OCI-LY3 (cell line): ENCODE data around the gene BTBD9.
A peak's percentile ranks its signal among the peaks of the same experiment; 100 is the strongest.

Source experiments
- H2AFZ ChIP-seq: fragments of 200-600, 300-600 bp; shearing (Covaris generic); 2 replicates; pipeline ENCODE4 v1.6.0; 2014; ENCODE audit warnings: antibody characterized with exemption, low read depth, low read length
- H3K27ac ChIP-seq: fragments of 200-600, 300-600 bp; sonication (generic); 2 replicates; pipeline ENCODE4 v1.5.1; 2014; ENCODE audit warnings: mild to moderate bottlenecking, low read length, moderate library complexity, mixed read lengths
- H3K27me3 ChIP-seq: fragments of 200-600, 300-600 bp; sonication (generic); 2 replicates; pipeline ENCODE4 v1.6.1; 2014; ENCODE audit warnings: low read depth, low read length, mixed read lengths
- H3K36me3 ChIP-seq: fragments of 200-600, 300-600 bp; sonication (generic); replicated peaks from 2 replicates; pipeline ENCODE3; 2014; ENCODE audit warnings: low read depth, low read length, mixed read lengths
- H3K4me1 ChIP-seq: fragments of 300-600, 200-600 bp; sonication (generic); 2 replicates; pipeline ENCODE4 v1.6.1; 2014; ENCODE audit warnings: low read length, mixed read lengths
- H3K4me2 ChIP-seq: fragments of 200-600, 300-600 bp; sonication (generic); 2 replicates; pipeline ENCODE4 v1.6.1; 2014; ENCODE audit warnings: low read length, mixed read lengths
- H3K4me3 ChIP-seq: fragments of 300-600, 200-600 bp; sonication (generic); 2 replicates; pipeline ENCODE4 v1.5.1; 2014; ENCODE audit warnings: antibody characterized with exemption, mild to moderate bottlenecking, low read length, moderate library complexity
- H3K79me2 ChIP-seq: fragments of 300-600, 200-600 bp; shearing (Covaris generic); 2 replicates; pipeline ENCODE4 v1.6.1; 2014; ENCODE audit warnings: mild to moderate bottlenecking, low read length, mixed read lengths
- H3K9ac ChIP-seq: fragments of 300-600, 200-600 bp; shearing (Covaris generic); 2 replicates; pipeline ENCODE4 v1.6.0; 2014; ENCODE audit warnings: mild to moderate bottlenecking, low read length, moderate library complexity
- H3K9me3 ChIP-seq: fragments of 200-600, 300-600 bp; shearing (Covaris generic); 2 replicates; pipeline ENCODE4 v1.6.1; 2014; ENCODE audit warnings: low read length, mixed read lengths; ENCODE audit not compliant: insufficient read depth
- H4K20me1 ChIP-seq: fragments of 200-600, 300-600 bp; sonication (generic); 2 replicates; pipeline ENCODE4 v1.6.1; 2016; ENCODE audit warnings: low read length, mixed read lengths; ENCODE audit not compliant: insufficient read depth
- EZH2phosphoT487 ChIP-seq: fragments of 200-600 bp; shearing (Covaris generic); IDR thresholded peaks from 2 replicates; pipeline ENCODE4 v1.6.1; 2018; ENCODE audit warnings: antibody characterized with exemption, mixed run types, low read depth
- TF ChIP-seq, protein P1 (sequence below): fragments of 200-600, 300-600 bp; sonication (generic); IDR thresholded peaks from 2 replicates; pipeline ENCODE4 v1.5.1; 2014; ENCODE audit warnings: antibody characterized with exemption, low read length, low read depth

The BTBD9 gene

DNA sequence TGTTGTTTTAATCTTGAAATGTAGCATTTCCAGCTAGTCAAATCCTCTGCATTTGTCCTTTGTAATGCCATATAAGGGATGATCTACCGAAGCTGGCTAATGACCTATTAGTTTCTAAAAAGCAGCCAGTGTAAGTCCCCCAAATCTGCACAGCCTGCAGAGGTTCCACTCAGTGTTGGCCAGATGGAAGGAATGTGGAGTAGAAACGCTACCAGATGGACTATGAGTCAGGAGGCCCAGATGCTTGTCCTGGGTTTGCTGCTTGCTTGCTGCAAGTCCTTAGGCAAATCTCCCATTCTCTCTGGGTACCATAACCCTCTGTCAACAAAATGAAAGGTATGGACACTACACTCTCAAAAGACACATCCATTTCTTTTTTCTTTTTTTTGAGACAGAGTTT lies 149.8 kb downstream of the BTBD9 start:
- H2AFZ ChIP-seq, result no peak overlapping the region
- 0 out of 2 replicates have a peak, but pooled peaks cover 6% of the 10 kb centered on the region for H3K9me3 ChIP-seq
- no peak overlapping the region for H3K4me3 ChIP-seq
- no peak overlapping the region for H3K4me2 ChIP-seq
- H3K36me3 ChIP-seq, result peaks cover 5% of the 10 kb centered on the region
- no peaks in the 10 kb centered on the region for H3K79me2 ChIP-seq
- TF ChIP-seq, protein P1, sequence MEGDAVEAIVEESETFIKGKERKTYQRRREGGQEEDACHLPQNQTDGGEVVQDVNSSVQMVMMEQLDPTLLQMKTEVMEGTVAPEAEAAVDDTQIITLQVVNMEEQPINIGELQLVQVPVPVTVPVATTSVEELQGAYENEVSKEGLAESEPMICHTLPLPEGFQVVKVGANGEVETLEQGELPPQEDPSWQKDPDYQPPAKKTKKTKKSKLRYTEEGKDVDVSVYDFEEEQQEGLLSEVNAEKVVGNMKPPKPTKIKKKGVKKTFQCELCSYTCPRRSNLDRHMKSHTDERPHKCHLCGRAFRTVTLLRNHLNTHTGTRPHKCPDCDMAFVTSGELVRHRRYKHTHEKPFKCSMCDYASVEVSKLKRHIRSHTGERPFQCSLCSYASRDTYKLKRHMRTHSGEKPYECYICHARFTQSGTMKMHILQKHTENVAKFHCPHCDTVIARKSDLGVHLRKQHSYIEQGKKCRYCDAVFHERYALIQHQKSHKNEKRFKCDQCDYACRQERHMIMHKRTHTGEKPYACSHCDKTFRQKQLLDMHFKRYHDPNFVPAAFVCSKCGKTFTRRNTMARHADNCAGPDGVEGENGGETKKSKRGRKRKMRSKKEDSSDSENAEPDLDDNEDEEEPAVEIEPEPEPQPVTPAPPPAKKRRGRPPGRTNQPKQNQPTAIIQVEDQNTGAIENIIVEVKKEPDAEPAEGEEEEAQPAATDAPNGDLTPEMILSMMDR, result no peak
- no peak for TF ChIP-seq EZH2phosphoT487
- no peaks in the 10 kb centered on the region for H4K20me1 ChIP-seq
- H3K9ac ChIP-seq, result no peak overlapping the region
- H3K27ac ChIP-seq, result no peak overlapping the region
- H3K27me3 ChIP-seq, result no peaks in the 10 kb centered on the region
- H3K4me1 ChIP-seq, result peaks cover 44% of the 10 kb centered on the region

- Histone ChIP-seq H3K4me1 (peaks cover 52% of the 10 kb centered on the region), H3K4me2 (peak overlapping the region; percentile 53; the same call in 1 of the 2 replicates)
- TF ChIP-seq EZH2phosphoT487, result no peak
- TF ChIP-seq, protein P1, result no peak
Measured at GRCh38 chr6:38487423-38487822, 152.3 kb downstream of the BTBD9 start.

GRCh38 chr6:38485488-38485887 lies 154.2 kb downstream of the BTBD9 start:
- Histone ChIP-seq H3K4me1 (peaks cover 58% of the 10 kb centered on the region), H3K27ac (peak overlapping the region; percentile 50), H2AFZ (no peak overlapping the region), H3K9ac (no peak overlapping the region), H3K9me3 (0 out of 2 replicates have a peak, but pooled peaks cover 6% of the 10 kb centered on the region), H3K27me3 (no peaks in the 10 kb centered on the region), H3K79me2 (no peaks in the 10 kb centered on the region), H3K4me3 (no peak overlapping the region; the same call in 1 of the 2 replicates), H3K4me2 (peak overlapping the region; percentile 53), H4K20me1 (no peaks in the 10 kb centered on the region), H3K36me3 (peaks cover 6% of the 10 kb centered on the region)
- TF ChIP-seq, protein P1, result no peak
- TF ChIP-seq EZH2phosphoT487, result no peak

More at GRCh38 chr6:38487423-38487822, 152.3 kb downstream of the BTBD9 start:
- Histone ChIP-seq H4K20me1 (no peaks in the 10 kb centered on the region), H3K9me3 (0 out of 2 replicates have a peak, but pooled peaks cover 6% of the 10 kb centered on the region), H2AFZ (no peak overlapping the region), H3K36me3 (peaks cover 6% of the 10 kb centered on the region), H3K27ac (no peak overlapping the region), H3K9ac (no peak overlapping the region), H3K4me3 (no peak overlapping the region), H3K79me2 (no peaks in the 10 kb centered on the region), H3K27me3 (no peaks in the 10 kb centered on the region)

GRCh38 chr6:38484656-38485055 lies 155.1 kb downstream of the BTBD9 start:
- H3K4me3 ChIP-seq, result no peak overlapping the region
- no peak for TF ChIP-seq EZH2phosphoT487
- TF ChIP-seq, protein P1, result no peak
- 0 out of 2 replicates have a peak, but pooled peaks cover 6% of the 10 kb centered on the region for H3K9me3 ChIP-seq
- peaks cover 6% of the 10 kb centered on the region for H3K36me3 ChIP-seq
- H2AFZ ChIP-seq, result no peak overlapping the region
- no peaks in the 10 kb centered on the region for H4K20me1 ChIP-seq
- peaks cover 58% of the 10 kb centered on the region for H3K4me1 ChIP-seq
- H3K9ac ChIP-seq, result no peak overlapping the region
- no peaks in the 10 kb centered on the region for H3K79me2 ChIP-seq
- no peaks in the 10 kb centered on the region for H3K27me3 ChIP-seq
- H3K27ac ChIP-seq, result peak overlapping the region; percentile 70
- peak overlapping the region; percentile 62 for H3K4me2 ChIP-seq
